Measurements from ENCODE around the gene CPEB1. TPM values are rescaled to one million over a fixed set of nuclear protein-coding genes. Genes with fewer than 3 reads are reported as not detected.

The CPEB1 gene
- total and polyA plus RNA-seq, 2 experiments from 2014 or later, result 4.1 to 9.4 TPM

DNA sequence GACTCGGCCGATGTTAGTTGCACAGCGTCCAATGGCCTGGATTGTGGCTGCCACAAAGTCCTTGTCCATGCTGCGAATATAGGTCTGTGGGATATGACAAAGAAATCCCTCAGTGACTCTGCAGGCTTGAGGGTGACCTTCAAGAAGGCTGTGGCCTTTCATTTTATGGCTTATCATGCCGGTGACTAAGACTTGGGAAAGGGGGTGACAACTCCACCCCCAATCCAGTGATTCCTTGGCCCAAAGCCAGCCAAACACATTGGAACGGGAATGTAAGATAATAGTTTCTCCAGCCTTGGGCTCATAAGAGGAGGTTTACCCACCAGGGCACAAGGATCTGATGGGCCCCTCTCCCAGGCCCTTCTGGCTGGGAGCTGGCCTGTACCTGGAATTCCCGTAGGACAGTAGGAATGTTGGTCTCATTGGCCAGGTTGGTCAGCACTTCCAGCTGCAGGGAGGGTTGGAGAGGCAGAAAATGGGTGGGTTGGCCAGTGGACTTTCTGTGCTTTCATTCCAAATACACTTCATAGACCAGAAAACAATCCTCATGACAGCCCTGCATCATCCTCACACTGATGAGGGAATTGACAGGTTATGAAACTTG, 30.7 kb upstream of the CPEB1 start:
- H3K4me3 ChIP-seq, result no peak overlapping the region
- no peaks in the 10 kb centered on the region for H3K36me3 ChIP-seq (ENCODE audit: insufficient read depth)
- no peaks in the 10 kb centered on the region; the same call in 2 of the 3 replicates for H3K9me3 Mint-ChIP-seq
- no peak overlapping the region for H3K4me2 ChIP-seq
- H3K36me3 Mint-ChIP-seq (ENCODE audit: low read depth), result no peaks in the 10 kb centered on the region
- H3K4me1 ChIP-seq (ENCODE audit: insufficient read depth), result peaks cover 10% of the 10 kb centered on the region
- H3F3A ChIP-seq (replicated peaks; ENCODE audit: low read depth), result no peaks in the 10 kb centered on the region
- no peaks in the 10 kb centered on the region for H3K79me2 ChIP-seq (replicated peaks; ENCODE audit: insufficient read depth)
- H3K27ac ChIP-seq (ENCODE audit: low read depth), result no peak overlapping the region
- H3K4me1 Mint-ChIP-seq, result peaks cover 11% of the 10 kb centered on the region; the same call in 2 of the 3 replicates
- H2AFZ ChIP-seq, result no peak overlapping the region
- no peak overlapping the region for H3K4me3 Mint-ChIP-seq
- ATAC-seq (no peak), DNase-seq (ENCODE audit: low spot score) (no peak)
- no peak overlapping the region for H3K27ac Mint-ChIP-seq
- H3K27me3 ChIP-seq (ENCODE audit: insufficient read depth), result no peaks in the 10 kb centered on the region
- H3K27me3 Mint-ChIP-seq (ENCODE audit: insufficient read depth, low read depth, poor library complexity), result peaks cover 10% of the 10 kb centered on the region
- TF ChIP-seq ZNF331 (CRISPR knock-in tag; IDR thresholded peaks at IDR 0.05; ENCODE audit: low read depth) (no peak), POLR2AphosphoS5 (IDR thresholded peaks at IDR 0.05; ENCODE audit: low read depth) (no peak), CREB1 (CRISPR knock-in tag; IDR thresholded peaks at IDR 0.05; ENCODE audit: low read depth) (no peak), JUNB (IDR thresholded peaks at IDR 0.05; ENCODE audit: unreplicated experiment) (no peak), ZNF114 (CRISPR knock-in tag; IDR thresholded peaks at IDR 0.05) (no peak), NANOG (IDR thresholded peaks at IDR 0.05; ENCODE audit: borderline replicate concordance) (no peak), STAT1 (IDR thresholded peaks at IDR 0.05; ENCODE audit: unreplicated experiment) (no peak)
- TF ChIP-seq, protein P1, sequence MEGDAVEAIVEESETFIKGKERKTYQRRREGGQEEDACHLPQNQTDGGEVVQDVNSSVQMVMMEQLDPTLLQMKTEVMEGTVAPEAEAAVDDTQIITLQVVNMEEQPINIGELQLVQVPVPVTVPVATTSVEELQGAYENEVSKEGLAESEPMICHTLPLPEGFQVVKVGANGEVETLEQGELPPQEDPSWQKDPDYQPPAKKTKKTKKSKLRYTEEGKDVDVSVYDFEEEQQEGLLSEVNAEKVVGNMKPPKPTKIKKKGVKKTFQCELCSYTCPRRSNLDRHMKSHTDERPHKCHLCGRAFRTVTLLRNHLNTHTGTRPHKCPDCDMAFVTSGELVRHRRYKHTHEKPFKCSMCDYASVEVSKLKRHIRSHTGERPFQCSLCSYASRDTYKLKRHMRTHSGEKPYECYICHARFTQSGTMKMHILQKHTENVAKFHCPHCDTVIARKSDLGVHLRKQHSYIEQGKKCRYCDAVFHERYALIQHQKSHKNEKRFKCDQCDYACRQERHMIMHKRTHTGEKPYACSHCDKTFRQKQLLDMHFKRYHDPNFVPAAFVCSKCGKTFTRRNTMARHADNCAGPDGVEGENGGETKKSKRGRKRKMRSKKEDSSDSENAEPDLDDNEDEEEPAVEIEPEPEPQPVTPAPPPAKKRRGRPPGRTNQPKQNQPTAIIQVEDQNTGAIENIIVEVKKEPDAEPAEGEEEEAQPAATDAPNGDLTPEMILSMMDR (conservative IDR thresholded peaks at IDR 0.05; ENCODE audit: low read depth in 2 of 2), result no peak
- TF ChIP-seq, protein P2, sequence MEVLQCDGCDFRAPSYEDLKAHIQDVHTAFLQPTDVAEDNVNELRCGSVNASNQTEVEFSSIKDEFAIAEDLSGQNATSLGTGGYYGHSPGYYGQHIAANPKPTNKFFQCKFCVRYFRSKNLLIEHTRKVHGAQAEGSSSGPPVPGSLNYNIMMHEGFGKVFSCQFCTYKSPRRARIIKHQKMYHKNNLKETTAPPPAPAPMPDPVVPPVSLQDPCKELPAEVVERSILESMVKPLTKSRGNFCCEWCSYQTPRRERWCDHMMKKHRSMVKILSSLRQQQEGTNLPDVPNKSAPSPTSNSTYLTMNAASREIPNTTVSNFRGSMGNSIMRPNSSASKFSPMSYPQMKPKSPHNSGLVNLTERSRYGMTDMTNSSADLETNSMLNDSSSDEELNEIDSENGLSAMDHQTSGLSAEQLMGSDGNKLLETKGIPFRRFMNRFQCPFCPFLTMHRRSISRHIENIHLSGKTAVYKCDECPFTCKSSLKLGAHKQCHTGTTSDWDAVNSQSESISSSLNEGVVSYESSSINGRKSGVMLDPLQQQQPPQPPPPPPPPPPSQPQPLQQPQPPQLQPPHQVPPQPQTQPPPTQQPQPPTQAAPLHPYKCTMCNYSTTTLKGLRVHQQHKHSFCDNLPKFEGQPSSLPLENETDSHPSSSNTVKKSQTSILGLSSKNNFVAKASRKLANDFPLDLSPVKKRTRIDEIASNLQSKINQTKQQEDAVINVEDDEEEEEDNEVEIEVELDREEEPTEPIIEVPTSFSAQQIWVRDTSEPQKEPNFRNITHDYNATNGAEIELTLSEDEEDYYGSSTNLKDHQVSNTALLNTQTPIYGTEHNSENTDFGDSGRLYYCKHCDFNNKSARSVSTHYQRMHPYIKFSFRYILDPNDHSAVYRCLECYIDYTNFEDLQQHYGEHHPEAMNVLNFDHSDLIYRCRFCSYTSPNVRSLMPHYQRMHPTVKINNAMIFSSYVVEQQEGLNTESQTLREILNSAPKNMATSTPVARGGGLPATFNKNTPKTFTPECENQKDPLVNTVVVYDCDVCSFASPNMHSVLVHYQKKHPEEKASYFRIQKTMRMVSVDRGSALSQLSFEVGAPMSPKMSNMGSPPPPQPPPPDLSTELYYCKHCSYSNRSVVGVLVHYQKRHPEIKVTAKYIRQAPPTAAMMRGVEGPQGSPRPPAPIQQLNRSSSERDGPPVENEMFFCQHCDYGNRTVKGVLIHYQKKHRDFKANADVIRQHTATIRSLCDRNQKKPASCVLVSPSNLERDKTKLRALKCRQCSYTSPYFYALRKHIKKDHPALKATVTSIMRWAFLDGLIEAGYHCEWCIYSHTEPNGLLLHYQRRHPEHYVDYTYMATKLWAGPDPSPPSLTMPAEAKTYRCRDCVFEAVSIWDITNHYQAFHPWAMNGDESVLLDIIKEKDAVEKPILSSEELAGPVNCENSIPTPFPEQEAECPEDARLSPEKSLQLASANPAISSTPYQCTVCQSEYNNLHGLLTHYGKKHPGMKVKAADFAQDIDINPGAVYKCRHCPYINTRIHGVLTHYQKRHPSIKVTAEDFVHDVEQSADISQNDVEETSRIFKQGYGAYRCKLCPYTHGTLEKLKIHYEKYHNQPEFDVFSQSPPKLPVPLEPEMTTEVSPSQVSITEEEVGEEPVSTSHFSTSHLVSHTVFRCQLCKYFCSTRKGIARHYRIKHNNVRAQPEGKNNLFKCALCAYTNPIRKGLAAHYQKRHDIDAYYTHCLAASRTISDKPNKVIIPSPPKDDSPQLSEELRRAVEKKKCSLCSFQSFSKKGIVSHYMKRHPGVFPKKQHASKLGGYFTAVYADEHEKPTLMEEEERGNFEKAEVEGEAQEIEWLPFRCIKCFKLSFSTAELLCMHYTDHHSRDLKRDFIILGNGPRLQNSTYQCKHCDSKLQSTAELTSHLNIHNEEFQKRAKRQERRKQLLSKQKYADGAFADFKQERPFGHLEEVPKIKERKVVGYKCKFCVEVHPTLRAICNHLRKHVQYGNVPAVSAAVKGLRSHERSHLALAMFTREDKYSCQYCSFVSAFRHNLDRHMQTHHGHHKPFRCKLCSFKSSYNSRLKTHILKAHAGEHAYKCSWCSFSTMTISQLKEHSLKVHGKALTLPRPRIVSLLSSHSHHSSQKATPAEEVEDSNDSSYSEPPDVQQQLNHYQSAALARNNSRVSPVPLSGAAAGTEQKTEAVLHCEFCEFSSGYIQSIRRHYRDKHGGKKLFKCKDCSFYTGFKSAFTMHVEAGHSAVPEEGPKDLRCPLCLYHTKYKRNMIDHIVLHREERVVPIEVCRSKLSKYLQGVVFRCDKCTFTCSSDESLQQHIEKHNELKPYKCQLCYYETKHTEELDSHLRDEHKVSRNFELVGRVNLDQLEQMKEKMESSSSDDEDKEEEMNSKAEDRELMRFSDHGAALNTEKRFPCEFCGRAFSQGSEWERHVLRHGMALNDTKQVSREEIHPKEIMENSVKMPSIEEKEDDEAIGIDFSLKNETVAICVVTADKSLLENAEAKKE (CRISPR knock-in tag; IDR thresholded peaks at IDR 0.05), result no peak
- H4K20me1 ChIP-seq (replicated peaks; ENCODE audit: insufficient read depth), result no peaks in the 10 kb centered on the region
- no peaks in the 10 kb centered on the region for H3K9me2 ChIP-seq (ENCODE audit: insufficient read depth)
